HepG2 (cell line): Measurements from ENCODE around the gene MBL2. TPM values are rescaled to one million over a fixed set of nuclear protein-coding genes. Genes with fewer than 3 reads are reported as not detected.

Source experiments
- ATAC-seq: fragments of 200-7000 bp; cut with Tn5 transposase; 3 replicates; pipeline ENCODE4 v1.9.1; 2020; ENCODE audit warnings: mild to moderate bottlenecking, moderate library complexity
- BruUV-seq: library from RNA; stranded (reverse); fragments of 400-500 nt; replicated peaks from 2 replicates; lab custom pipeline; 2021; lab: Mats Ljungman, UMichigan
- CTCF ChIA-PET: fragments of 300-600 bp; formaldehyde crosslinking; extraction: SDS; loops from one replicate; lab custom pipeline; 2021; ENCODE audit warnings: low total read pairs, inconsistent platforms, low intra/inter-chr PET ratio; lab: Yijun Ruan, JAX
- POLR2A ChIA-PET: fragments of 350-600 bp; sonication (Branson Sonifier 250); formaldehyde crosslinking; loops from one replicate; lab custom pipeline; 2020; ENCODE audit warnings: antibody characterized with exemption, inconsistent platforms; lab: Yijun Ruan, JAX
- DNase-seq: peaks from one replicate; pipeline ENCODE4 v3.0.0-alpha.2; 2015; ENCODE audit warnings: low spot score
- FAIRE-seq: peaks from 3 replicates; lab custom pipeline; 2011; peaks lifted over from hg19 to GRCh38; lab: Jason Lieb, UNC
- H2AFZ ChIP-seq: one replicate; pipeline ENCODE4 v1.6.1; 2011; ENCODE audit warnings: low read length, inconsistent platforms
- H3K27ac ChIP-seq: fragments of 300-600 bp; 3 replicates; pipeline ENCODE4 v1.8.0; 2011; ENCODE audit warnings: mixed run types, mild to moderate bottlenecking, mixed read lengths, low read length, inconsistent platforms; ENCODE audit not compliant: insufficient read depth; ENCODE audit errors: extremely low read length
- H3K27me3 ChIP-seq, 2 experiments: fragments of 200-600 bp in 1 of 2; 2 replicates in 1 of 2; 3 replicates in 1 of 2; pipeline versions ENCODE4 v1.6.0 to v1.8.0; 2011; ENCODE audit warnings: low read length in 2 of 2, mild to moderate bottlenecking in 2 of 2, moderate library complexity in 2 of 2, inconsistent platforms in 1 of 2; ENCODE audit not compliant: insufficient read depth in 2 of 2, control insufficient read depth in 1 of 2
- H3K36me3 ChIP-seq, 2 experiments: fragments of 200-600 bp in 1 of 2; replicated peaks in 1 of 2; 2 replicates in 1 of 2; 3 replicates in 1 of 2; pipeline versions ENCODE4 v1.5.1 to v1.8.0; 2011; ENCODE audit warnings: low read length in 2 of 2, inconsistent platforms in 1 of 2; ENCODE audit not compliant: insufficient read depth in 2 of 2, control insufficient read depth in 1 of 2
- H3K4me1 ChIP-seq: 2 replicates; pipeline ENCODE4 v1.5.1; 2012; ENCODE audit warnings: low read length, inconsistent platforms; ENCODE audit not compliant: insufficient read depth
- H3K4me2 ChIP-seq: 2 replicates; pipeline ENCODE4 v1.6.0; 2011; ENCODE audit warnings: low read depth, low read length, inconsistent platforms
- H3K4me3 ChIP-seq, 3 experiments: fragments of 200-600 bp in 1 of 3; sonication (generic), shearing (Covaris generic) in 1 of 3; replicated peaks in 1 of 3; 2 replicates each; pipeline ENCODE4 v1.5.1; 2011 to 2016; ENCODE audit warnings: low read length in 3 of 3, inconsistent platforms in 2 of 3, low read depth in 2 of 3, mild to moderate bottlenecking in 2 of 3, control low read depth in 1 of 3, mixed read lengths in 1 of 3; ENCODE audit not compliant: insufficient read depth in 1 of 3
- H3K79me2 ChIP-seq: one replicate; pipeline ENCODE4 v1.6.1; 2011; ENCODE audit warnings: low read length, inconsistent platforms; ENCODE audit not compliant: insufficient read depth
- H3K9ac ChIP-seq: 2 replicates; pipeline ENCODE4 v1.6.0; 2011; ENCODE audit warnings: mild to moderate bottlenecking, low read depth, low read length, inconsistent platforms; ENCODE audit not compliant: insufficient read depth
- H3K9me3 ChIP-seq: 2 replicates; pipeline ENCODE4 v1.5.1; 2012; ENCODE audit warnings: mild to moderate bottlenecking, low read length
- H4K20me1 ChIP-seq: 2 replicates; pipeline ENCODE4 v1.6.0; 2011; ENCODE audit warnings: inconsistent platforms, mild to moderate bottlenecking, low read length, moderate library complexity; ENCODE audit not compliant: insufficient read depth
- FOXO4 ChIP-seq: sonication (generic); formaldehyde crosslinking; conservative IDR thresholded peaks from 2 replicates; pipeline ENCODE4 v1.8.1; 2023; ENCODE audit warnings: missing genetic modification reagents
- PATZ1 ChIP-seq: sonication (generic); formaldehyde crosslinking; IDR thresholded peaks from 2 replicates; pipeline ENCODE4 v1.4.0; 2020; ENCODE audit warnings: missing genetic modification reagents
- ZEB1 ChIP-seq: IDR thresholded peaks from 2 replicates; pipeline ENCODE4 v1.6.1; 2012; ENCODE audit warnings: mild to moderate bottlenecking, low read depth, inconsistent platforms; ENCODE audit not compliant: insufficient replicate concordance
- ZNF619 ChIP-seq: sonication (generic); formaldehyde crosslinking; IDR thresholded peaks from 2 replicates; pipeline ENCODE4 v1.4.0; 2020; ENCODE audit warnings: mild to moderate bottlenecking, missing genetic modification reagents
- WGBS: methylation state at CpG from one replicate; pipeline ENCODE4 v1.1.6; 2017; ENCODE audit warnings: low lambda C conversion rate; 5-methylcytosine and 5-hydroxymethylcytosine counted together
- in situ Hi-C: cut with HindIII; loops from 2 replicates; pipeline ENCODE4 v1.10.0; 2017; ENCODE audit warnings: low pct_unique_long_range_greater_than_20kb; ENCODE audit not compliant: extremely low pct_ligation_motif_present
- intact Hi-C: fragments of 100-400 bp; cut with micrococcal nuclease; formaldehyde crosslinking; loops from one replicate; pipeline ENCODE4 v1.10.0; 2022; ENCODE audit not compliant: unreplicated experiment
- polyA plus RNA-seq, 8 experiments: library from polyadenylated mRNA; depleted of rRNA in 3 of 8; stranded (reverse) in 7 of 8; unstranded in 1 of 8; fragments of >200 nt; fragmentation: Illumina TruSeq in 4 of 8; extraction: Trizol in 4 of 8; gene quantifications; 2 replicates each; pipeline versions ENCODE4 v1.2.1 to v1.2.3, GENCODE V29; 2011 to 2016; ENCODE audit warnings: low read depth in 4 of 8, missing spikeins in 1 of 8, mixed read lengths in 1 of 8; ENCODE audit not compliant: insufficient read depth in 1 of 8
- total RNA-seq, 5 experiments: library from RNA; depleted of rRNA; stranded (reverse); fragments of >200 nt; fragmentation: Illumina TruSeq; extraction: Trizol; gene quantifications; 2 replicates each; pipeline ENCODE4 v1.2.3, GENCODE V29; 2016; ENCODE audit warnings: low read depth in 1 of 5
- TF ChIP-seq, protein P1 (sequence below): sonication (generic); formaldehyde crosslinking; IDR thresholded peaks from 2 replicates; pipeline ENCODE4 v1.5.1; 2020; ENCODE audit warnings: mild to moderate bottlenecking, moderate library complexity, missing genetic modification reagents
- TF ChIP-seq, protein P2 (sequence below): sonication (generic); formaldehyde crosslinking; IDR thresholded peaks from 2 replicates; pipeline ENCODE4 v1.9.0; 2022; ENCODE audit warnings: low read depth, missing genetic modification reagents
- TF ChIP-seq, protein P3 (sequence below): sonication (generic); formaldehyde crosslinking; IDR thresholded peaks from 2 replicates; pipeline ENCODE4 v1.9.0; 2021; ENCODE audit warnings: mild to moderate bottlenecking, missing genetic modification reagents

MBL2 gene
- total and polyA plus RNA-seq, 2 of the 13 experiments (the other 11 are each of a cell fraction or from before 2014, with no cell fraction given) = 9.6 to 16.2 TPM

GRCh38 chr10:52771534-52772445 lies 794 bp downstream of the MBL2 start:
- Histone ChIP-seq H3K4me3 (peak overlapping the region in 2 of 3 experiments; percentile 21 to 52; a peak in 3 of 6 replicates), H3K79me2 (no peaks in the 10 kb centered on the region), H2AFZ (peak overlapping the region; percentile 9), H4K20me1 (no peaks in the 10 kb centered on the region), H3K4me1 (peaks cover 100% of the 10 kb centered on the region), H3K36me3 (no peaks in the 10 kb centered on the region), H3K9me3 (no peaks in the 10 kb centered on the region), H3K27me3 (no peaks in the 10 kb centered on the region), H3K9ac (peak overlapping the region; percentile 74), H3K27ac (peak overlapping the region; percentile 100), H3K4me2 (peak overlapping the region; percentile 69)
- FAIRE-seq = peak; percentile 79
- intact Hi-C loops = no loop called here
- peak; percentile 24 for ATAC-seq
- in situ Hi-C loops = no loop called here
- WGBS = 19% methylated on average over 8 of the region's 8 CpGs
- peak; percentile 88 for DNase-seq
- ChIA-PET POLR2A (interaction anchor here (0.9 to 2.1 kb wide), 6 partner anchors 8 to 31 kb away, joined by 3 to 15 read pairs (median 4); no protein-coding TSS in a partner anchor), CTCF (no interaction called here)
- TSS peak; percentile 51 for BruUV-seq
- peak; percentile 50 for TF ChIP-seq ZEB1
- TF ChIP-seq, protein P1, sequence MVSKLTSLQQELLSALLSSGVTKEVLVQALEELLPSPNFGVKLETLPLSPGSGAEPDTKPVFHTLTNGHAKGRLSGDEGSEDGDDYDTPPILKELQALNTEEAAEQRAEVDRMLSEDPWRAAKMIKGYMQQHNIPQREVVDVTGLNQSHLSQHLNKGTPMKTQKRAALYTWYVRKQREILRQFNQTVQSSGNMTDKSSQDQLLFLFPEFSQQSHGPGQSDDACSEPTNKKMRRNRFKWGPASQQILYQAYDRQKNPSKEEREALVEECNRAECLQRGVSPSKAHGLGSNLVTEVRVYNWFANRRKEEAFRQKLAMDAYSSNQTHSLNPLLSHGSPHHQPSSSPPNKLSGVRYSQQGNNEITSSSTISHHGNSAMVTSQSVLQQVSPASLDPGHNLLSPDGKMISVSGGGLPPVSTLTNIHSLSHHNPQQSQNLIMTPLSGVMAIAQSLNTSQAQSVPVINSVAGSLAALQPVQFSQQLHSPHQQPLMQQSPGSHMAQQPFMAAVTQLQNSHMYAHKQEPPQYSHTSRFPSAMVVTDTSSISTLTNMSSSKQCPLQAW (CRISPR knock-in tag) = peak; percentile 53; the same call in 1 of the 2 replicates
- TF ChIP-seq, protein P2, sequence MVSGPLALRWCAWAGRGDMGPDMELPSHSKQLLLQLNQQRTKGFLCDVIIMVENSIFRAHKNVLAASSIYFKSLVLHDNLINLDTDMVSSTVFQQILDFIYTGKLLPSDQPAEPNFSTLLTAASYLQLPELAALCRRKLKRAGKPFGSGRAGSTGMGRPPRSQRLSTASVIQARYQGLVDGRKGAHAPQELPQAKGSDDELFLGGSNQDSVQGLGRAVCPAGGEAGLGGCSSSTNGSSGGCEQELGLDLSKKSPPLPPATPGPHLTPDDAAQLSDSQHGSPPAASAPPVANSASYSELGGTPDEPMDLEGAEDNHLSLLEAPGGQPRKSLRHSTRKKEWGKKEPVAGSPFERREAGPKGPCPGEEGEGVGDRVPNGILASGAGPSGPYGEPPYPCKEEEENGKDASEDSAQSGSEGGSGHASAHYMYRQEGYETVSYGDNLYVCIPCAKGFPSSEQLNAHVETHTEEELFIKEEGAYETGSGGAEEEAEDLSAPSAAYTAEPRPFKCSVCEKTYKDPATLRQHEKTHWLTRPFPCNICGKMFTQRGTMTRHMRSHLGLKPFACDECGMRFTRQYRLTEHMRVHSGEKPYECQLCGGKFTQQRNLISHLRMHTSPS (CRISPR knock-in tag) = peak; percentile 36; the same call in 1 of the 2 replicates
- TF ChIP-seq FOXO4 = 0 out of 2 replicates have a peak, but pooled peaks have one; percentile 64
- TF ChIP-seq, protein P3, sequence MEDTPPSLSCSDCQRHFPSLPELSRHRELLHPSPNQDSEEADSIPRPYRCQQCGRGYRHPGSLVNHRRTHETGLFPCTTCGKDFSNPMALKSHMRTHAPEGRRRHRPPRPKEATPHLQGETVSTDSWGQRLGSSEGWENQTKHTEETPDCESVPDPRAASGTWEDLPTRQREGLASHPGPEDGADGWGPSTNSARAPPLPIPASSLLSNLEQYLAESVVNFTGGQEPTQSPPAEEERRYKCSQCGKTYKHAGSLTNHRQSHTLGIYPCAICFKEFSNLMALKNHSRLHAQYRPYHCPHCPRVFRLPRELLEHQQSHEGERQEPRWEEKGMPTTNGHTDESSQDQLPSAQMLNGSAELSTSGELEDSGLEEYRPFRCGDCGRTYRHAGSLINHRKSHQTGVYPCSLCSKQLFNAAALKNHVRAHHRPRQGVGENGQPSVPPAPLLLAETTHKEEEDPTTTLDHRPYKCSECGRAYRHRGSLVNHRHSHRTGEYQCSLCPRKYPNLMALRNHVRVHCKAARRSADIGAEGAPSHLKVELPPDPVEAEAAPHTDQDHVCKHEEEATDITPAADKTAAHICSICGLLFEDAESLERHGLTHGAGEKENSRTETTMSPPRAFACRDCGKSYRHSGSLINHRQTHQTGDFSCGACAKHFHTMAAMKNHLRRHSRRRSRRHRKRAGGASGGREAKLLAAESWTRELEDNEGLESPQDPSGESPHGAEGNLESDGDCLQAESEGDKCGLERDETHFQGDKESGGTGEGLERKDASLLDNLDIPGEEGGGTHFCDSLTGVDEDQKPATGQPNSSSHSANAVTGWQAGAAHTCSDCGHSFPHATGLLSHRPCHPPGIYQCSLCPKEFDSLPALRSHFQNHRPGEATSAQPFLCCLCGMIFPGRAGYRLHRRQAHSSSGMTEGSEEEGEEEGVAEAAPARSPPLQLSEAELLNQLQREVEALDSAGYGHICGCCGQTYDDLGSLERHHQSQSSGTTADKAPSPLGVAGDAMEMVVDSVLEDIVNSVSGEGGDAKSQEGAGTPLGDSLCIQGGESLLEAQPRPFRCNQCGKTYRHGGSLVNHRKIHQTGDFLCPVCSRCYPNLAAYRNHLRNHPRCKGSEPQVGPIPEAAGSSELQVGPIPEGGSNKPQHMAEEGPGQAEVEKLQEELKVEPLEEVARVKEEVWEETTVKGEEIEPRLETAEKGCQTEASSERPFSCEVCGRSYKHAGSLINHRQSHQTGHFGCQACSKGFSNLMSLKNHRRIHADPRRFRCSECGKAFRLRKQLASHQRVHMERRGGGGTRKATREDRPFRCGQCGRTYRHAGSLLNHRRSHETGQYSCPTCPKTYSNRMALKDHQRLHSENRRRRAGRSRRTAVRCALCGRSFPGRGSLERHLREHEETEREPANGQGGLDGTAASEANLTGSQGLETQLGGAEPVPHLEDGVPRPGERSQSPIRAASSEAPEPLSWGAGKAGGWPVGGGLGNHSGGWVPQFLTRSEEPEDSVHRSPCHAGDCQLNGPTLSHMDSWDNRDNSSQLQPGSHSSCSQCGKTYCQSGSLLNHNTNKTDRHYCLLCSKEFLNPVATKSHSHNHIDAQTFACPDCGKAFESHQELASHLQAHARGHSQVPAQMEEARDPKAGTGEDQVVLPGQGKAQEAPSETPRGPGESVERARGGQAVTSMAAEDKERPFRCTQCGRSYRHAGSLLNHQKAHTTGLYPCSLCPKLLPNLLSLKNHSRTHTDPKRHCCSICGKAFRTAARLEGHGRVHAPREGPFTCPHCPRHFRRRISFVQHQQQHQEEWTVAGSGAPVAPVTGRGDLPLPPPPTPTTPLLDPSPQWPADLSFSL (CRISPR knock-in tag) = 0 out of 2 replicates have a peak, but pooled peaks have one; percentile 37
- peak; percentile 53; the same call in 1 of the 2 replicates for TF ChIP-seq PATZ1 (CRISPR knock-in tag)
- TF ChIP-seq ZNF619 (CRISPR knock-in tag) = no peak
